Endodermal cell (in vitro differentiated cells): ENCODE measurements around the gene SLK. TPM values are rescaled to one million over a fixed set of nuclear protein-coding genes. Genes with fewer than 3 reads are reported as not detected.

Experiments used
- DNase-seq: peaks from one replicate; pipeline ENCODE4 v3.0.0-alpha.2; 2017
- H3K27ac ChIP-seq: 2 replicates; pipeline ENCODE4 v1.5.1; 2013; ENCODE audit warnings: mild to moderate bottlenecking, low read depth, low read length, moderate library complexity
- H3K27me3 ChIP-seq: 2 replicates; pipeline ENCODE4 v1.6.1; 2013; ENCODE audit warnings: mild to moderate bottlenecking, low read length, moderate library complexity; ENCODE audit not compliant: insufficient read depth, control insufficient read depth, poor library complexity, severe bottlenecking
- H3K36me3 ChIP-seq: 2 replicates; pipeline ENCODE4 v1.7.0; 2013; ENCODE audit warnings: mild to moderate bottlenecking, low read length, moderate library complexity; ENCODE audit not compliant: control insufficient read depth, insufficient read depth
- H3K4me1 ChIP-seq: one replicate; pipeline ENCODE4 v1.7.0; 2013; ENCODE audit warnings: low read length; ENCODE audit not compliant: control insufficient read depth, insufficient read depth
- H3K4me3 ChIP-seq: 2 replicates; pipeline ENCODE4 v1.5.1; 2013; ENCODE audit warnings: mild to moderate bottlenecking, low read length, moderate library complexity
- H3K9ac ChIP-seq: 2 replicates; pipeline ENCODE4 v1.6.1; 2013; ENCODE audit warnings: mild to moderate bottlenecking, low read length, moderate library complexity; ENCODE audit not compliant: poor library complexity, severe bottlenecking; ENCODE audit errors: extremely low read depth
- H3K9me3 ChIP-seq: 2 replicates; pipeline ENCODE4 v1.6.1; 2013; ENCODE audit warnings: mild to moderate bottlenecking, low read length, moderate library complexity; ENCODE audit not compliant: control insufficient read depth
- H3K27ac Mint-ChIP-seq: 2 replicates; pipeline ENCODE4 v1.8.0; 2020; ENCODE audit warnings: mixed read lengths
- H3K27me3 Mint-ChIP-seq: 2 replicates; pipeline ENCODE4 v1.8.0; 2021; ENCODE audit warnings: mild to moderate bottlenecking, mixed read lengths; ENCODE audit not compliant: insufficient read depth
- H3K36me3 Mint-ChIP-seq: 2 replicates; pipeline ENCODE4 v1.8.0; 2020; ENCODE audit warnings: low read depth, mixed read lengths
- H3K4me1 Mint-ChIP-seq: 2 replicates; pipeline ENCODE4 v1.8.0; 2020; ENCODE audit warnings: mixed read lengths
- H3K4me3 Mint-ChIP-seq: 2 replicates; pipeline ENCODE4 v1.8.0; 2020; ENCODE audit warnings: mild to moderate bottlenecking, moderate library complexity, mixed read lengths
- H3K9me3 Mint-ChIP-seq: 2 replicates; pipeline ENCODE4 v1.8.0; 2020; ENCODE audit warnings: mild to moderate bottlenecking, mixed read lengths
- WGBS, 2 experiments: methylation state at CpG; one replicate each; pipeline versions ENCODE4 v1.1.5 to v1.1.7; 2013; ENCODE audit warnings: missing lambda C conversion rate in 2 of 2, mixed read lengths in 1 of 2; ENCODE audit not compliant: insufficient coverage in 1 of 2, insufficient read length in 1 of 2; 5-methylcytosine and 5-hydroxymethylcytosine counted together
- total RNA-seq, 2 donors: library from RNA; stranded (reverse); fragmentation: NEBNext Ultra II Directional in 1 of 2; extraction: Animal tissue kit (Norgen Biotek cat#: 25700) in 1 of 2; gene quantifications; 2 replicates in 1 of 2; 3 replicates in 1 of 2; pipeline ENCODE4 v1.2.1, GENCODE V29; 2021
- TF ChIP-seq, protein P1 (sequence below): fragments of 200-600 bp; sonication (generic); conservative IDR thresholded peaks from 2 replicates; pipeline ENCODE4 v1.5.0; 2021; ENCODE audit warnings: antibody characterized with exemption, mild to moderate bottlenecking

Gene SLK
- total RNA-seq, 2 donors from 2014 or later = 23.4 to 32.9 TPM

DNA sequence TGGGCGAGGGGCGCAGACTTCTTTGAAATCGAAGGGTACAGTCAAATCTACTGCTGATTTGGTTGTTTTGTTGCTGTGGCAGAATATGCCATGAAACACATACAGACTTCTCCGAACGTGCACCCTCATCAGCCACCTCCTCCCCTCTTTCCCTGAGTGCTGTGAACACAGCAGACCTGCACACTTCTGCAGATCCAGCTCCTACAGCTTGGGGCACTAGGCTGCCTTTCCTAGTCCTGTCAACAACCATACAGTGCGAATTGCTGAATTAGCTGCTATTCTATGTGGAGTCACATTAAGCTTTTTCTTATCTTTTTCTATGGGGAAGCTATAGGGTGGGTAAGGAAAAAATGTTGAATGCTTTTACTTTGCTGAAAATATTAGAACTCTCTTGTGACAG lies 61.2 kb downstream of the SLK start:
- H3K4me1 ChIP-seq = no peaks in the 10 kb centered on the region
- WGBS, 2 experiments = 70 to 85% methylated on average over 3 to 6 of the region's 6 CpGs
- TF ChIP-seq, protein P1, sequence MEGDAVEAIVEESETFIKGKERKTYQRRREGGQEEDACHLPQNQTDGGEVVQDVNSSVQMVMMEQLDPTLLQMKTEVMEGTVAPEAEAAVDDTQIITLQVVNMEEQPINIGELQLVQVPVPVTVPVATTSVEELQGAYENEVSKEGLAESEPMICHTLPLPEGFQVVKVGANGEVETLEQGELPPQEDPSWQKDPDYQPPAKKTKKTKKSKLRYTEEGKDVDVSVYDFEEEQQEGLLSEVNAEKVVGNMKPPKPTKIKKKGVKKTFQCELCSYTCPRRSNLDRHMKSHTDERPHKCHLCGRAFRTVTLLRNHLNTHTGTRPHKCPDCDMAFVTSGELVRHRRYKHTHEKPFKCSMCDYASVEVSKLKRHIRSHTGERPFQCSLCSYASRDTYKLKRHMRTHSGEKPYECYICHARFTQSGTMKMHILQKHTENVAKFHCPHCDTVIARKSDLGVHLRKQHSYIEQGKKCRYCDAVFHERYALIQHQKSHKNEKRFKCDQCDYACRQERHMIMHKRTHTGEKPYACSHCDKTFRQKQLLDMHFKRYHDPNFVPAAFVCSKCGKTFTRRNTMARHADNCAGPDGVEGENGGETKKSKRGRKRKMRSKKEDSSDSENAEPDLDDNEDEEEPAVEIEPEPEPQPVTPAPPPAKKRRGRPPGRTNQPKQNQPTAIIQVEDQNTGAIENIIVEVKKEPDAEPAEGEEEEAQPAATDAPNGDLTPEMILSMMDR = peak; percentile 80
- Mint-ChIP-seq H3K9me3 (no peaks in the 10 kb centered on the region), H3K36me3 (peaks cover 14% of the 10 kb centered on the region), H3K4me3 (no peak overlapping the region), H3K27ac (no peak overlapping the region), H3K27me3 (no peaks in the 10 kb centered on the region), H3K4me1 (peaks cover 17% of the 10 kb centered on the region)
- H3K27ac ChIP-seq = no peak overlapping the region
- DNase-seq = peak; percentile 80
- H3K36me3 ChIP-seq = peaks cover 53% of the 10 kb centered on the region
- H3K9ac ChIP-seq = no peak overlapping the region
- H3K4me3 ChIP-seq = no peak overlapping the region
- H3K27me3 ChIP-seq = no peaks in the 10 kb centered on the region
- no peaks in the 10 kb centered on the region for H3K9me3 ChIP-seq

DNA sequence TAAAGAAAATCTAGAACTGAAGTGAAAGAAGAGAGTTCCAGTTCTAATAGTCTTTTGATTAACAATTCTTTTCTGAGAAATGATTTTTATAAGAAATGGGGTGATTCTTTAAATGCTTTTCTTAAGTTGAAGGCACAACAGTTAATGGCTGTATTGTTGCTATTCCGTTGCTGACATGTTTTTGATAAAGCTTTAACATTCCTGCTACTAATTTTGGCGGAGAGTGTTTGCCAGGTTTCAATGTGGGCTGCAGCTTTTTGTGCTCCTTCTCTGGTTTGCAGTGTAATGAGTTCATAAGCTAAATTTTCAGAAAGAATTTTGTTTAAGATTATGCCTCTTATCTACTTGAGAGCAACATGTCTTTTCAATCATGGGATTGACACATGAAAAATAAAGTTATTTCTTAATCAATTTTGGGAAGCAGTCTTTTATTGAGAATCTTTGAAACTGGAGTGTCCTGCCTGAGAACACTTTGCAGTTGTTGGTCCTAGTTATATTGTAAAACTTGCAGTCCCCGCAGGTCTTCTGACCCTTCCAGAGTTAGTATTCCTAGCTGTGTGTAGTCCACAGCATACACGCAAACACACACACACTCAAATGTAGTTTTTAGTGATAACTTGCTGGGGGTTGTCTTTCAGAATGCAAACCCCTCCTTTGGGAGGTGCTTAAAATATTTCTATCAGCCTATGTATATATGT lies 62.0 kb downstream of the SLK start:
- Histone ChIP-seq H3K36me3 (peaks cover 45% of the 10 kb centered on the region), H3K27me3 (no peaks in the 10 kb centered on the region), H3K9me3 (no peaks in the 10 kb centered on the region), H3K27ac (no peak overlapping the region), H3K9ac (no peak overlapping the region), H3K4me3 (no peak overlapping the region), H3K4me1 (no peaks in the 10 kb centered on the region)
- TF ChIP-seq, protein P1 = no peak
- Mint-ChIP-seq H3K4me1 (peaks cover 20% of the 10 kb centered on the region), H3K4me3 (no peak overlapping the region), H3K9me3 (no peaks in the 10 kb centered on the region), H3K36me3 (peaks cover 9% of the 10 kb centered on the region), H3K27ac (no peak overlapping the region), H3K27me3 (no peaks in the 10 kb centered on the region)
- no peak for DNase-seq
- WGBS, 2 experiments = 90 to 93% methylated on average over 2 to 3 of the region's 4 CpGs

DNA sequence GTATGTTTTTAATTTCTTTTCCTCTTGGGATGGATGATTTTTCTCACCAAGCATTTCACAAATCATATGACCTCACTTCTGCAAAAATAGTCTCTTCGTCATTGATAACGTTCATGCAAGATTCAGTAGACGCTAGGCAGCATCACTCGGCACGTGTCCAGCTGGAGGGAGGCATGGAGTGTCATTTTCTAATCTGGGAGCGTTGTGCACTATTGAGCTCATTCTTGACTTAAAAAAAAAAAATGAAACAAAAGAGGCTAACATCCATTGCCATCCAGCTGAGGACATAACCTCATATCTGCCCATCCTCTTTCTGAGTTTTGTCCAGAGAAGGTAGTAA lies 62.6 kb downstream of the SLK start:
- no peak overlapping the region for H3K27ac ChIP-seq
- no peaks in the 10 kb centered on the region for H3K9me3 ChIP-seq
- no peak overlapping the region for H3K9ac ChIP-seq
- Mint-ChIP-seq H3K27ac (no peak overlapping the region), H3K27me3 (no peaks in the 10 kb centered on the region), H3K36me3 (peaks cover 8% of the 10 kb centered on the region), H3K4me3 (no peak overlapping the region), H3K4me1 (peaks cover 19% of the 10 kb centered on the region), H3K9me3 (no peaks in the 10 kb centered on the region)
- H3K27me3 ChIP-seq = no peaks in the 10 kb centered on the region
- no peaks in the 10 kb centered on the region for H3K4me1 ChIP-seq
- DNase-seq = no peak
- H3K4me3 ChIP-seq = no peak overlapping the region
- H3K36me3 ChIP-seq = peaks cover 40% of the 10 kb centered on the region
- 96 to 97% methylated on average over 6 of the region's 6 CpGs for WGBS, 2 experiments
- TF ChIP-seq, protein P1 = no peak
